IPS DF 4.7 (cell line): ENCODE measurements around the gene SLC16A13.
"Not testable (repeated sequence)": the region's sequence is repeated elsewhere in the genome, so short reads cannot be mapped to it uniquely, and the experiment has no call there.

ENCODE experiments used
- DNase-seq: peaks from one replicate; pipeline ENCODE4 v3.0.0-alpha.2; 2013; ENCODE audit warnings: low spot score; ENCODE audit errors: extremely low read depth

Gene SLC16A13

GRCh38 chr17:7063518-7064094, 27.8 kb downstream of the SLC16A13 start:
- DNase-seq = no peak

GRCh38 chr17:7064261-7064660, 28.4 kb downstream of the SLC16A13 start:
- no peak for DNase-seq

GRCh38 chr17:7067198-7067597, 31.4 kb downstream of the SLC16A13 start:
- DNase-seq = no peak

GRCh38 chr17:7068268-7068667, 32.5 kb downstream of the SLC16A13 start:
- no peak for DNase-seq

- DNase-seq = no peak
Observed at GRCh38 chr17:7070712-7071111, 34.9 kb downstream of the SLC16A13 start.

GRCh38 chr17:7072406-7072805, 36.6 kb downstream of the SLC16A13 start:
- DNase-seq = no peak

- DNase-seq = no peak
Observed at GRCh38 chr17:7074931-7075330, 39.1 kb downstream of the SLC16A13 start.

- no peak for DNase-seq
Observed at GRCh38 chr17:7077911-7078546, 42.2 kb downstream of the SLC16A13 start.

- DNase-seq = no peak
Observed at GRCh38 chr17:7078711-7079110, 42.9 kb downstream of the SLC16A13 start.

GRCh38 chr17:7079581-7080455, 44.0 kb downstream of the SLC16A13 start, which contains the start of gene CLEC10A:
TSS of gene CLEC10A (minus strand) at chr17:7080251. CDS start at chr17:7078812, 1,439 bp downstream.
- DNase-seq = no peak

- no peak for DNase-seq
Observed at GRCh38 chr17:7080456-7081041, 44.7 kb downstream of the SLC16A13 start.

- no peak for DNase-seq
Observed at GRCh38 chr17:7081341-7082062, 45.7 kb downstream of the SLC16A13 start.

- no peak for DNase-seq
Observed at GRCh38 chr17:7083592-7083991, 47.8 kb downstream of the SLC16A13 start.

GRCh38 chr17:7084088-7084487, 48.3 kb downstream of the SLC16A13 start:
- DNase-seq = no peak

- not testable (repeated sequence) for DNase-seq
Observed at GRCh38 chr17:7088442-7088841, 52.6 kb downstream of the SLC16A13 start.

- DNase-seq = not testable (repeated sequence)
Observed at GRCh38 chr17:7089570-7089969, 53.8 kb downstream of the SLC16A13 start.
